ENCODE measurements around the gene ADAMTS2.

GRCh38 chr5:179280095-179280490 lies 65.2 kb downstream of the ADAMTS2 start:
- TF ChIP-seq CTCF (IDR thresholded peaks at IDR 0.05; ENCODE audit: low read length) (no peak), EZH2 (IDR thresholded peaks at IDR 0.05; ENCODE audit: borderline replicate concordance, low read length) (no peak)

Measured in OCI-LY1 (cell line).